GM12865 (cell line): Measurements from ENCODE around the gene TMEM53.

Experiments
- DNase-seq: peaks from one replicate; pipeline ENCODE4 v3.0.0; 2010; ENCODE audit warnings: low read depth
- H3K4me3 ChIP-seq: 2 replicates; pipeline ENCODE4 v1.5.1; 2011; ENCODE audit warnings: mild to moderate bottlenecking, low read depth, low read length, control low read depth
- TF ChIP-seq, protein P1 (sequence below): IDR thresholded peaks from 2 replicates; pipeline ENCODE4 v1.5.1; 2011; ENCODE audit warnings: low read length, control low read depth, low read depth, inconsistent platforms; ENCODE audit not compliant: insufficient read depth; ENCODE audit errors: missing control alignments

TMEM53 gene

DNA sequence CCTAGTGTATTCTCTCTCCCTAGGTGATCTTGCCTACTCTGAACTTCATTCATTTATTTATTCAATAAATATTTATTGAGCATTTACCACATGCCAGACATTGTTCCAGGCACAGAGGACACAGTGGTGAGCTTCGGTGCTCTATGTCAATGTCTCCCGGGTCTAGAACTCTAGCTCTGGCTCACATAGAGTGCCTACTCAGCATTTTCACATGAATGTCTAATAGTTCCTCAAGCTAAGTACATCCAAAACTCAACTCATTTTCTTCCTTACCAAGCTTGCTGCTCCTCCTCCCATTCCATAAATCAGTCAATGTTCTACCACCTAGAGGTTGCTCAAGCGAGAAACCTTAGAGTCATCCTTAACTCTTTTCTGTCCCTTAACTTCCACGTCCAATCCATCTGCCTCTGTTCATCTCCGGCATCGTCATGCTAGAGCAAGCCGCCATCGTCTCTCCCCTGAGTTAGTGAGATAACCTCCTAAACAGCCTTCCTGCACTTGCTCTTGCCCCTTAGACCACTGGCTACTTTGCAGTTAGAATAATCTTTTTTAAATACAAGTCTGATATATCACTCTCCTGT is 67.5 kb downstream of the TMEM53 start:
- TF ChIP-seq, protein P1, sequence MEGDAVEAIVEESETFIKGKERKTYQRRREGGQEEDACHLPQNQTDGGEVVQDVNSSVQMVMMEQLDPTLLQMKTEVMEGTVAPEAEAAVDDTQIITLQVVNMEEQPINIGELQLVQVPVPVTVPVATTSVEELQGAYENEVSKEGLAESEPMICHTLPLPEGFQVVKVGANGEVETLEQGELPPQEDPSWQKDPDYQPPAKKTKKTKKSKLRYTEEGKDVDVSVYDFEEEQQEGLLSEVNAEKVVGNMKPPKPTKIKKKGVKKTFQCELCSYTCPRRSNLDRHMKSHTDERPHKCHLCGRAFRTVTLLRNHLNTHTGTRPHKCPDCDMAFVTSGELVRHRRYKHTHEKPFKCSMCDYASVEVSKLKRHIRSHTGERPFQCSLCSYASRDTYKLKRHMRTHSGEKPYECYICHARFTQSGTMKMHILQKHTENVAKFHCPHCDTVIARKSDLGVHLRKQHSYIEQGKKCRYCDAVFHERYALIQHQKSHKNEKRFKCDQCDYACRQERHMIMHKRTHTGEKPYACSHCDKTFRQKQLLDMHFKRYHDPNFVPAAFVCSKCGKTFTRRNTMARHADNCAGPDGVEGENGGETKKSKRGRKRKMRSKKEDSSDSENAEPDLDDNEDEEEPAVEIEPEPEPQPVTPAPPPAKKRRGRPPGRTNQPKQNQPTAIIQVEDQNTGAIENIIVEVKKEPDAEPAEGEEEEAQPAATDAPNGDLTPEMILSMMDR, result no peak
- DNase-seq, result no peak
- H3K4me3 ChIP-seq, result no peak overlapping the region

DNA sequence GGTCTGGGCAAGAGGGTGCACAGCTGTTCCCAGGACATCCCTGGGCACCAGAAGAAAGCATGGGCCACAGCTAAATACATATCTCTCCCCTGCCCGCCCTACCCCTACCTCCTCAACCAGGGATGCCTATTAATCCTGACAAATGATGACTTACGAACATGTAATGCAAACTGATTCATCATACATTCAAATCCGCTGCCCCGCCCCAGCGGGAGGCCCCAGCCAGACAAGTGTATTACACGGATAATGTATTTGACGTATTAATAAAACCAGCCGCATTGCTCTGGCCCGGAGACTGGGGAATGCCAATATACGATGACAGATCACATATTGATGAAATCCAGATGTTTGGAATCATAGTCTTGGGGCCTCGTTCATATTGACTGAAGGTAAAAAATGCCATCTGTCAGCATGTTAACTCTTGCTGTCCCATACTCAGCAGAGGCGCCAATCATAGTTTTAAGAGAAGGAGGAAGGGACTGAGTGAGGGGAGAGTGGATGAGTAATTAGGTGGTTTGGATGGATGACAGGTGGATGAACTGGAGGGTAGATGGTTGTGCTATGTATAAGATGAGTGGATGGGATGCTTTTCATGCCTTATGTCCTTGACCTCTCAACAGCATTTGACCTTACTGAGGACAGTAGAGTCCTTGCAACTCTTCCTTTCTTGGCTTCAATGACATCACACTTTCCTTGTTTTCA is 68.2 kb downstream of the TMEM53 start:
- TF ChIP-seq, protein P1, result no peak
- no peak overlapping the region for H3K4me3 ChIP-seq
- DNase-seq, result no peak

DNA sequence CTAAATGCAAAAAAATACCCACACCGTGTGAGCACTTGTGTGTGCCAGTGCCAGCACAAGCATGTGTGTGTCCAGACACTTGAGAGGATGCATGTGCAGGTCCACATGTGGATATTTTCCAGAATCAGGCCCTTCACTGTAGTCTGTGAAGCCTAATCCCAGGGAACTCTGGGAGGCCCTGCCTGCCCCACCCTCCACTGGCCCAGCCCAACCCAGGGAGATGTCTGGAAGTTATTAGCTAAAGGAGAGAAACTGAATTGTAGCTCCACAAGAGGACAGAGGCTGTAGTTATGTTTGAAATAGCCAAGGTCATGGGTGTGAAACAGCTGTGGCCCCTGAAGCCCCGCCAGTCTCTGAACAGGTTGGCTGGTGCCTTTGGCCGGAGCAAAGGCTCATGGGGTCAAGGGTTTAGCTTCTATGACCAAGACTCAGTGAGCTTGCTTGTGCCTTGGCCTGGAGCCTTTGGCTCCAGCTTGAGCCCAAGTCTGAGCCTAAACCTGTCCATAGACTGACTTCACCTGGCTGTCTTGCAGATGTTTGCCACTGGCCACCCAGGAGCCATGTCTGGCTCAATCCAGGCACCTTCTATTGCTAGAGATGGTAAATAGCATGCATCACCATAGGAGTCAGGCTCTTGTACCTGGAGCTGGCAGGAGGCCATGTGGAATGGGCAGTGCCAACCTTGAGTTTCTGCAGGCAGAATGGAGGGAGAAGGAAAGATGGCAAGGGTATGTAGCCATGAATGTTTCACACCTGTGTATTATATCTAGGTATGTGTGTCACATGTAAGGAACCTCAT is 69.9 kb downstream of the TMEM53 start:
- TF ChIP-seq, protein P1, result no peak
- no peak for DNase-seq
- H3K4me3 ChIP-seq, result no peak overlapping the region

DNA sequence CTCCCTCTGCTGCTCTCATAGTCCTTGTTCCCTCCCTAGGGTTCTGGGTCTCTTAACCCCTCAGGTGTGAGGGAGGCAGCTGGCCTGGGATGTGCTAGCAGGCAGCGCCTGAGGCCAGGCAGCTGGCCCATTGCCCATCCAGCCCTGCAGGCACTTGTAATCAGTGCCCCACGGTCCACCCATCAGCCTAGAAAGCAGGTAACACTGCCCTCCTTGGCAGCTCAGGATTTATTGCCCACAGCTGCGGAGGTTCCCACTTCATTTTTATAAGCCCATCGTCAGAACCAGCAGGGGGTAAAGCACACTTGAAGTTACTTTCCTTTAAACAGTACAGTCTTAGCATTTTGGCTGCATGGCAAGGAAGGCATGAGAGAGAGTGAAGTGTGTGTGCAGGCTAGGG is 70.6 kb downstream of the TMEM53 start:
- H3K4me3 ChIP-seq, result no peak overlapping the region
- TF ChIP-seq, protein P1, result no peak
- no peak for DNase-seq
